ENCODE results near the gene SASS6. TPM values are rescaled to one million over a fixed set of nuclear protein-coding genes. Genes with fewer than 3 reads are reported as not detected.
A peak's percentile ranks its signal among the peaks of the same experiment; 100 is the strongest.

The SASS6 gene
- total and polyA plus RNA-seq, 9 of the 15 experiments (the other 6 are each of a cell fraction or from before 2014, with no cell fraction given), result 11.6 to 34.1 (median 18.0) TPM

GRCh38 chr1:100037927-100038659 lies 94.6 kb downstream of the SASS6 start (continued):
- TF ChIP-seq THAP7 (CRISPR knock-in tag; IDR thresholded peaks at IDR 0.05) (no peak), FOXP4 (CRISPR knock-in tag; IDR thresholded peaks at IDR 0.05; ENCODE audit: borderline replicate concordance) (0 out of 2 replicates have a peak, but pooled peaks have one; percentile 32), POLR2H (tag; IDR thresholded peaks at IDR 0.05; ENCODE audit: low read depth) (peak; percentile 87), ZNF217 (CRISPR knock-in tag; IDR thresholded peaks at IDR 0.05) (no peak), RFX5 (IDR thresholded peaks at IDR 0.05; ENCODE audit: low read depth, low read length) (no peak), ZFP36 (IDR thresholded peaks at IDR 0.05; ENCODE audit: low read depth, low read length, partially characterized antibody) (no peak), KLF6 (CRISPR knock-in tag; IDR thresholded peaks at IDR 0.05; ENCODE audit: borderline replicate concordance) (no peak), CC2D1A (IDR thresholded peaks at IDR 0.05) (no peak), BACH1 (tag; IDR thresholded peaks at IDR 0.05) (no peak), TBP (optimal IDR thresholded peaks at IDR 0.05; ENCODE audit: low read depth, low read length) (peak; percentile 96), NCOA6 (IDR thresholded peaks at IDR 0.05) (no peak), FOXK1 (CRISPR knock-in tag; IDR thresholded peaks at IDR 0.05; ENCODE audit: borderline replicate concordance) (no peak), UBTF (IDR thresholded peaks at IDR 0.05; ENCODE audit: borderline replicate concordance in 1 of 2, low read depth in 2 of 2, low read length in 2 of 2) (no peak; a peak in 1 of 4 replicates), LARP7 (IDR thresholded peaks at IDR 0.05) (no peak), PRPF4 (IDR thresholded peaks at IDR 0.05; ENCODE audit: insufficient read depth, low read depth, low read length, poor library complexity, severe bottlenecking) (no peak), ZBTB26 (CRISPR knock-in tag; IDR thresholded peaks at IDR 0.05) (no peak), KLF10 (CRISPR knock-in tag; IDR thresholded peaks at IDR 0.05) (no peak), DPF2 (IDR thresholded peaks at IDR 0.05) (no peak), CCAR2 (IDR thresholded peaks at IDR 0.05; ENCODE audit: low read depth, low read length) (no peak), ZNF253 (CRISPR knock-in tag; conservative IDR thresholded peaks at IDR 0.05) (no peak), FOXA1 (IDR thresholded peaks at IDR 0.05; ENCODE audit: borderline replicate concordance) (no peak), ELF2 (CRISPR knock-in tag; IDR thresholded peaks at IDR 0.05) (peak; percentile 43; the same call in 1 of the 2 replicates), SOX6 (IDR thresholded peaks at IDR 0.05) (0 out of 2 replicates have a peak, but pooled peaks have one; percentile 20)

All from K562 (cell line).